ENCODE measurements around the gene LCP2. TPM values are rescaled to one million over a fixed set of nuclear protein-coding genes. Genes with fewer than 3 reads are reported as not detected.

Gene LCP2
- total RNA-seq, 1 experiment from 2014 or later: not detected

GRCh38 chr5:170206958-170207357 is 90.6 kb downstream of the LCP2 start:
- Histone ChIP-seq H2BK5ac (ENCODE audit: insufficient read length, low read length) (no peak overlapping the region), H3T11ph (ENCODE audit: low read length) (no peak overlapping the region), H3K9ac (ENCODE audit: extremely low read depth, insufficient read length, low read length) (no peak overlapping the region), H3K56ac (ENCODE audit: insufficient read length, low read depth, low read length) (no peak overlapping the region), H3K9me3 (ENCODE audit: control insufficient read depth, low read depth, low read length) (no peaks in the 10 kb centered on the region), H3K23ac (ENCODE audit: insufficient read length, low read depth, low read length) (no peak overlapping the region), H3K4me2 (ENCODE audit: insufficient read depth, insufficient read length, low read length) (no peak overlapping the region), H4K91ac (ENCODE audit: insufficient read length, low read depth, low read length) (no peak overlapping the region), H2BK15ac (ENCODE audit: low read depth, low read length) (no peak overlapping the region), H4K20me1 (ENCODE audit: control insufficient read depth, insufficient read depth, insufficient read length) (no peaks in the 10 kb centered on the region), H3K18ac (ENCODE audit: insufficient read length, low read depth, low read length) (no peak overlapping the region), H2BK20ac (ENCODE audit: low read depth, low read length, poor library complexity, severe bottlenecking) (no peak overlapping the region), H3K4ac (ENCODE audit: low read depth, low read length) (no peak overlapping the region), H3K14ac (ENCODE audit: insufficient read depth, low read length) (no peak overlapping the region), H4K5ac (ENCODE audit: insufficient read length, low read depth, low read length) (no peak overlapping the region), H3K79me1 (ENCODE audit: insufficient read depth, low read depth, low read length, poor library complexity, severe bottlenecking) (no peaks in the 10 kb centered on the region), H2BK12ac (ENCODE audit: insufficient read length, low read depth, low read length) (no peak overlapping the region), H3K27ac (ENCODE audit: insufficient read length, low read depth, low read length) (no peak overlapping the region), H3K27me3 (ENCODE audit: insufficient read depth, low read length) (no peaks in the 10 kb centered on the region; the same call in 1 of the 2 replicates), H3K79me2 (ENCODE audit: insufficient read depth, low read length) (no peaks in the 10 kb centered on the region), H3K4me1 (ENCODE audit: insufficient read depth, low read length) (no peaks in the 10 kb centered on the region), H4K8ac (replicated peaks; ENCODE audit: insufficient read length, low read depth, low read length) (no peak overlapping the region), H3K23me2 (ENCODE audit: insufficient read length, low read depth, low read length, poor library complexity, severe bottlenecking) (no peaks in the 10 kb centered on the region), H2AFZ (ENCODE audit: low read length) (no peak overlapping the region), H2BK120ac (ENCODE audit: low read depth, low read length, poor library complexity, severe bottlenecking) (no peak overlapping the region), H2AK5ac (ENCODE audit: insufficient read length, low read length) (no peak overlapping the region)
- no CpG with 5 or more reads among the region's 8 CpGs for WGBS (ENCODE audit: extremely low coverage, insufficient read length, low lambda C conversion rate)
- Mint-ChIP-seq H3K4me1 (peaks cover 0 to 6% of the 10 kb centered on the region in 2 experiments; a peak in 1 of 4 replicates), H3K27ac (no peak overlapping the region; a peak in 1 of 7 replicates), H3K9me3 (no peaks in the 10 kb centered on the region; a peak in 1 of 5 replicates), H3K36me3 (ENCODE audit: insufficient read depth in 1 of 3, low read depth in 3 of 3) (no peaks in the 10 kb centered on the region), H3K4me3 (no peak overlapping the region), H3K27me3 (ENCODE audit: low read depth) (peaks cover 7% of the 10 kb centered on the region)
- no peak for TF ChIP-seq CTCF (conservative IDR thresholded peaks at IDR 0.05)
- no peak for DNase-seq

Data from H9 (cell line).